Tibial artery (tissue), 4 donors: ENCODE data around the gene HCST.
"Not testable (repeated sequence)": the region's sequence is repeated elsewhere in the genome, so short reads cannot be mapped to it uniquely, and the experiment has no call there.

Experiments used
- DNase-seq, 2 donors: peaks; one replicate each; pipeline ENCODE4 v3.0.0-alpha.2; 2019
- H3K27ac ChIP-seq, 2 donors: fragments of 200-600 bp; sonication (generic) in 1 of 2; 1 replicate in 1 of 2; 2 replicates in 1 of 2; pipeline ENCODE4 v1.5.1; 2018 to 2019; ENCODE audit warnings: mild to moderate bottlenecking in 1 of 2
- H3K27me3 ChIP-seq, 2 donors: fragments of 200-600 bp; sonication (generic) in 1 of 2; one replicate each; pipeline versions ENCODE4 v1.5.1 to v1.6.0; 2016 to 2019
- H3K36me3 ChIP-seq, 3 donors: fragments of 200-600 bp; sonication (generic) in 2 of 3; one replicate each; pipeline ENCODE4 v1.5.1; 2016 to 2019; ENCODE audit warnings: mild to moderate bottlenecking in 2 of 3
- H3K4me1 ChIP-seq, 4 donors: fragments of 200-600 bp; sonication (generic) in 2 of 4; 1 replicate in 3 of 4; 2 replicates in 1 of 4; pipeline ENCODE4 v1.5.1; 2016 to 2019
- H3K4me3 ChIP-seq, 2 donors: fragments of 200-600 bp; sonication (generic) in 1 of 2; 1 replicate in 1 of 2; 2 replicates in 1 of 2; pipeline ENCODE4 v1.5.1; 2018 to 2019; ENCODE audit warnings: mild to moderate bottlenecking in 2 of 2
- H3K9me3 ChIP-seq, 3 donors: fragments of 200-600 bp; sonication (generic) in 1 of 3; one replicate each; pipeline ENCODE4 v1.5.1; 2016 to 2019
- CTCF ChIP-seq, 2 experiments: fragments of 200-600 bp in 1 of 2; fragments of 450-650 bp in 1 of 2; IDR thresholded peaks; one replicate each; pipeline ENCODE4 v1.5.1; 2017 to 2019; ENCODE audit warnings: antibody characterized with exemption in 2 of 2, mild to moderate bottlenecking in 1 of 2, moderate library complexity in 1 of 2
- intact Hi-C: fragments of 100-400 bp; cut with DNase I; formaldehyde crosslinking; loops from one replicate; pipeline ENCODE4 v1.15.0; 2023; ENCODE audit warnings: low total_unique reads

The HCST gene

GRCh38 chr19:35907377-35907745 lies 5.0 kb downstream of the HCST start:
- intact Hi-C loops: no loop called here
- no peak for DNase-seq
- Histone ChIP-seq H3K27ac (no peak overlapping the region), H3K4me1 (peaks cover 0 to 7% (median 0%) of the 10 kb centered on the region in 4 donors), H3K9me3 (no peaks in the 10 kb centered on the region), H3K27me3 (peaks cover 0 to 6% of the 10 kb centered on the region in 2 donors), H3K36me3 (no peaks in the 10 kb centered on the region), H3K4me3 (peak overlapping the region; percentile 21 to 31)
- TF ChIP-seq CTCF (IDR thresholded peaks at IDR 0.05): no peak

- Histone ChIP-seq H3K4me3 (peak within 1 kb of the TSS; percentile 21 to 31), H3K27ac (no peak within 1 kb of the TSS), H3K4me1 (peaks cover 0 to 7% (median 0%) of the 10 kb centered on the region in 4 donors), H3K36me3 (no peaks in the 10 kb centered on the region), H3K9me3 (no peaks in the 10 kb centered on the region), H3K27me3 (peaks cover 0 to 6% of the 10 kb centered on the region in 2 donors)
- intact Hi-C loops: no loop called here
- no peak for TF ChIP-seq CTCF (IDR thresholded peaks at IDR 0.05)
- DNase-seq: peak in 1 of 2 donors; percentile 52
Observed at GRCh38 chr19:35908010-35908441, 5.7 kb downstream of the HCST start, which contains the start of gene TYROBP. Gene TYROBP, minus strand, starts transcription at chr19:35908295. Its CDS starts 67 bp downstream, at chr19:35908228.

GRCh38 chr19:35908973-35909683 lies 6.8 kb downstream of the HCST start:
- no peaks in the 10 kb centered on the region for H3K36me3 ChIP-seq
- DNase-seq: peak; percentile 76 to 90
- no peak overlapping the region for H3K27ac ChIP-seq
- H3K4me1 ChIP-seq: no peaks in the 10 kb centered on the region
- H3K4me3 ChIP-seq: no peak overlapping the region
- no peak for TF ChIP-seq CTCF (IDR thresholded peaks at IDR 0.05)
- H3K27me3 ChIP-seq: peaks cover 0 to 6% of the 10 kb centered on the region in 2 donors
- intact Hi-C loops: no loop called here
- no peaks in the 10 kb centered on the region for H3K9me3 ChIP-seq

GRCh38 chr19:35909684-35910035 lies 7.3 kb downstream of the HCST start:
- Histone ChIP-seq H3K36me3 (no peaks in the 10 kb centered on the region), H3K4me1 (no peaks in the 10 kb centered on the region), H3K27ac (no peak overlapping the region), H3K9me3 (no peaks in the 10 kb centered on the region), H3K27me3 (peaks cover 0 to 6% of the 10 kb centered on the region in 2 donors), H3K4me3 (no peak overlapping the region)
- intact Hi-C loops: no loop called here
- DNase-seq: no peak
- no peak for TF ChIP-seq CTCF (IDR thresholded peaks at IDR 0.05)

- H3K4me1 ChIP-seq, H3K27me3 ChIP-seq, H3K27ac ChIP-seq, H3K36me3 ChIP-seq, intact Hi-C loops, H3K9me3 ChIP-seq, H3K4me3 ChIP-seq, DNase-seq: not testable (repeated sequence)
Observed at GRCh38 chr19:35910355-35910754, 8.0 kb downstream of the HCST start.

- H3K9me3 ChIP-seq: no peaks in the 10 kb centered on the region
- DNase-seq: no peak
- H3K4me3 ChIP-seq: no peak overlapping the region
- no peak for TF ChIP-seq CTCF (IDR thresholded peaks at IDR 0.05)
- H3K27ac ChIP-seq: no peak overlapping the region
- intact Hi-C loops: no loop called here
- no peaks in the 10 kb centered on the region for H3K36me3 ChIP-seq
- H3K4me1 ChIP-seq: no peaks in the 10 kb centered on the region
- peaks cover 0 to 6% of the 10 kb centered on the region in 2 donors for H3K27me3 ChIP-seq
Observed at GRCh38 chr19:35911173-35911572, 8.8 kb downstream of the HCST start.
